Renal pelvis (tissue), 3 donors: ENCODE data around the gene PRDM10. TPM values are rescaled to one million over a fixed set of nuclear protein-coding genes. Genes with fewer than 3 reads are reported as not detected.

Source experiments
- polyA plus RNA-seq, 3 donors: library from polyadenylated mRNA; unstranded; fragments of 120-200 nt; gene quantifications; one replicate each; pipeline ENCODE4 v1.2.1, GENCODE V29; 2013; ENCODE audit not compliant: insufficient read length in 3 of 3

The PRDM10 gene
- polyA plus RNA-seq, 3 donors = 8.6 to 11.0 (median 10.3) TPM

Other genes starting within 250 kb of the PRDM10 start
- 10 to 100 TPM; 16.1 to 28.9 (median 17.4) TPM for gene TMEM45B, start 187.0 kb downstream of the PRDM10 start, polyA plus RNA-seq
- gene NFRKB, start 107.3 kb downstream of the PRDM10 start, polyA plus RNA-seq = 10 to 100 TPM; 45.3 to 55.6 (median 53.1) TPM
- gene APLP2, start 67.1 kb upstream of the PRDM10 start, polyA plus RNA-seq = 100 to 1,000 TPM; 447 to 475 (median 450) TPM
- gene ST14, start 156.9 kb upstream of the PRDM10 start, polyA plus RNA-seq = 10 to 100 TPM; 34.2 to 39.2 (median 34.6) TPM